ENCODE data around the gene DOK4. TPM values are rescaled to one million over a fixed set of nuclear protein-coding genes. Genes with fewer than 3 reads are reported as not detected.
"Not testable (repeated sequence)": the region's sequence is repeated elsewhere in the genome, so short reads cannot be mapped to it uniquely, and the experiment has no call there.

Gene DOK4
- total RNA-seq, 1 donor from 2014 or later: 25.5 TPM

DNA sequence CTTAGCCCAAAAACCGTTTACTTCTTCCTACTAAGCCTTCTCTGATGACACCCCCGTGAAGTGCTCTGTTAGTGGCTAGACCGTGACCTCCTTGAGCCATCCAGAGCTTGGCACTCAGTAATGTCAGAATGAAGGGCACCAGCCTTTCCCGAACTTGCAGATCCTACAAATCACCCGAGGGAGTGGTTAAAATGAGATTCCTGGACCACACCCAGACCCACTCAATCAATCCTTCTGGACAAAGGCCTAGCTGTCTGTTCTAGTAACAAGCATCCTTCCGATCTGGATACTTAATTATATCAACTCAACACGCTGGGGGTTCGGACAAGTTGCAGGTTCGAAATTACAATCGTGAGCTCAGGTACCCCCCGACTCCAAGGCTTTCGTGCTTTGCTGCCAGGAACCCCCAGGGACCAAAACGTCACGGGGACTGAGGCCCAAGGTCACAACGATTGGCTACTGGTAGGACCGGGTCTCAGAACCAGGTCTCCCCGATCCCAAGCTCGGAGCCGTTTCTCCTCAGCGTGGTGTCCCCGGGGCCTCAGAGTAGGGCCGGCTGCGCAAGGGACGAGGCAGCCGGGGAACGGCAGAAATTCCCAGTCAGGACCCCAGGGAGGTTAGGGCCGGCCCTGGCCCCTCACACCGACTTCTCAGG is 39.6 kb downstream of the DOK4 start:
- Mint-ChIP-seq H3K36me3 (ENCODE audit: low read depth, unreplicated experiment) (peaks cover 7% of the 10 kb centered on the region), H3K4me3 (ENCODE audit: unreplicated experiment) (peak overlapping the region; percentile 93), H3K9me3 (ENCODE audit: unreplicated experiment) (no peaks in the 10 kb centered on the region), H3K27me3 (ENCODE audit: low read depth, unreplicated experiment) (no peaks in the 10 kb centered on the region), H3K27ac (ENCODE audit: unreplicated experiment) (peak overlapping the region; percentile 96), H3K4me1 (ENCODE audit: low read depth, unreplicated experiment) (peaks cover 11% of the 10 kb centered on the region)
- Histone ChIP-seq H3K9ac (ENCODE audit: low read length) (peak overlapping the region; percentile 97), H3K27me3 (ENCODE audit: insufficient read depth, low read length) (no peaks in the 10 kb centered on the region), H3K9me3 (ENCODE audit: insufficient read depth, low read depth, low read length) (no peaks in the 10 kb centered on the region), H3K36me3 (ENCODE audit: insufficient read depth, low read length) (peaks cover 2% of the 10 kb centered on the region), H3K4me3 (ENCODE audit: insufficient read depth, low read depth, low read length) (peak overlapping the region; percentile 86), H2AFZ (ENCODE audit: low read depth, low read length) (peak overlapping the region; percentile 74), H3K4me2 (ENCODE audit: low read length) (peak overlapping the region; percentile 92), H3K4me1 (ENCODE audit: insufficient read depth, low read length) (peaks cover 14% of the 10 kb centered on the region), H3K79me2 (ENCODE audit: insufficient read depth, low read length) (peaks cover 76% of the 10 kb centered on the region), H4K20me1 (ENCODE audit: insufficient read depth, low read length) (peaks cover 15% of the 10 kb centered on the region), H3K27ac (ENCODE audit: low read depth, low read length) (peak overlapping the region; percentile 83)
- no peak for TF ChIP-seq EZH2 (IDR thresholded peaks at IDR 0.05; ENCODE audit: insufficient read depth, low read length)
- TF ChIP-seq, protein P1, sequence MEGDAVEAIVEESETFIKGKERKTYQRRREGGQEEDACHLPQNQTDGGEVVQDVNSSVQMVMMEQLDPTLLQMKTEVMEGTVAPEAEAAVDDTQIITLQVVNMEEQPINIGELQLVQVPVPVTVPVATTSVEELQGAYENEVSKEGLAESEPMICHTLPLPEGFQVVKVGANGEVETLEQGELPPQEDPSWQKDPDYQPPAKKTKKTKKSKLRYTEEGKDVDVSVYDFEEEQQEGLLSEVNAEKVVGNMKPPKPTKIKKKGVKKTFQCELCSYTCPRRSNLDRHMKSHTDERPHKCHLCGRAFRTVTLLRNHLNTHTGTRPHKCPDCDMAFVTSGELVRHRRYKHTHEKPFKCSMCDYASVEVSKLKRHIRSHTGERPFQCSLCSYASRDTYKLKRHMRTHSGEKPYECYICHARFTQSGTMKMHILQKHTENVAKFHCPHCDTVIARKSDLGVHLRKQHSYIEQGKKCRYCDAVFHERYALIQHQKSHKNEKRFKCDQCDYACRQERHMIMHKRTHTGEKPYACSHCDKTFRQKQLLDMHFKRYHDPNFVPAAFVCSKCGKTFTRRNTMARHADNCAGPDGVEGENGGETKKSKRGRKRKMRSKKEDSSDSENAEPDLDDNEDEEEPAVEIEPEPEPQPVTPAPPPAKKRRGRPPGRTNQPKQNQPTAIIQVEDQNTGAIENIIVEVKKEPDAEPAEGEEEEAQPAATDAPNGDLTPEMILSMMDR (IDR thresholded peaks at IDR 0.05; ENCODE audit: insufficient read depth, low read depth, low read length): no peak
- peak; percentile 6 for DNase-seq (ENCODE audit: low read depth)
- no peak for FAIRE-seq

DNA sequence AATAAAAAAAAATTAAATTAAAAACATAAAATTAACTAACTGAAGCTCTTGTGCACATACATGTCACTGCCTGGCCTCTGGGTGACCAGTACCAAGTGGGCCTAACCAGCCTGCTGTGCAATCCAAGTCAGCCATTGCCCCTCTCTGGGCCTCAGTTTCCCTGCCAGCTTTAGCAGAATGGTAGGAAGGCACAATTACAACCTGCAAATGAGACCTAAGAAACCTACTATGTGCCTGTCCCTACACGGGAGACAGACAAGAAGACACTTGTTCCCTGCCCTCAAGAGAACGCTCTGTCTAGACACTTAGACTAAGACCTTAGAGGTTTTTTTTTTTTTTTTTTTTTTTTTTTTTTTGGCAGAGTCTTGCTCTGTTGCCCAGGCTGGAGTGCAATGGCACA is 40.8 kb downstream of the DOK4 start:
- peak overlapping the region; percentile 93 for H3K4me3 Mint-ChIP-seq (ENCODE audit: unreplicated experiment)
- no peak overlapping the region for H2AFZ ChIP-seq (ENCODE audit: low read depth, low read length)
- H3K27me3 ChIP-seq (ENCODE audit: insufficient read depth, low read length): no peaks in the 10 kb centered on the region
- H3K79me2 ChIP-seq (ENCODE audit: insufficient read depth, low read length): peaks cover 88% of the 10 kb centered on the region
- TF ChIP-seq, protein P1 (IDR thresholded peaks at IDR 0.05; ENCODE audit: insufficient read depth, low read depth, low read length): no peak
- TF ChIP-seq EZH2 (IDR thresholded peaks at IDR 0.05; ENCODE audit: insufficient read depth, low read length): no peak
- peaks cover 15% of the 10 kb centered on the region for H3K36me3 Mint-ChIP-seq (ENCODE audit: low read depth, unreplicated experiment)
- peaks cover under 1% of the 10 kb centered on the region for H3K9me3 Mint-ChIP-seq (ENCODE audit: unreplicated experiment)
- H4K20me1 ChIP-seq (ENCODE audit: insufficient read depth, low read length): peaks cover 22% of the 10 kb centered on the region
- no peaks in the 10 kb centered on the region for H3K27me3 Mint-ChIP-seq (ENCODE audit: low read depth, unreplicated experiment)
- H3K4me1 Mint-ChIP-seq (ENCODE audit: low read depth, unreplicated experiment): peaks cover 11% of the 10 kb centered on the region
- H3K4me2 ChIP-seq (ENCODE audit: low read length): no peak overlapping the region
- H3K9ac ChIP-seq (ENCODE audit: low read length): no peak overlapping the region
- H3K36me3 ChIP-seq (ENCODE audit: insufficient read depth, low read length): peaks cover 9% of the 10 kb centered on the region
- peaks cover 14% of the 10 kb centered on the region for H3K4me1 ChIP-seq (ENCODE audit: insufficient read depth, low read length)
- H3K4me3 ChIP-seq (ENCODE audit: insufficient read depth, low read depth, low read length): no peak overlapping the region
- FAIRE-seq: no peak
- H3K27ac Mint-ChIP-seq (ENCODE audit: unreplicated experiment): no peak overlapping the region
- DNase-seq (ENCODE audit: low read depth): no peak
- H3K9me3 ChIP-seq (ENCODE audit: insufficient read depth, low read depth, low read length): no peaks in the 10 kb centered on the region
- no peak overlapping the region for H3K27ac ChIP-seq (ENCODE audit: low read depth, low read length)

DNA sequence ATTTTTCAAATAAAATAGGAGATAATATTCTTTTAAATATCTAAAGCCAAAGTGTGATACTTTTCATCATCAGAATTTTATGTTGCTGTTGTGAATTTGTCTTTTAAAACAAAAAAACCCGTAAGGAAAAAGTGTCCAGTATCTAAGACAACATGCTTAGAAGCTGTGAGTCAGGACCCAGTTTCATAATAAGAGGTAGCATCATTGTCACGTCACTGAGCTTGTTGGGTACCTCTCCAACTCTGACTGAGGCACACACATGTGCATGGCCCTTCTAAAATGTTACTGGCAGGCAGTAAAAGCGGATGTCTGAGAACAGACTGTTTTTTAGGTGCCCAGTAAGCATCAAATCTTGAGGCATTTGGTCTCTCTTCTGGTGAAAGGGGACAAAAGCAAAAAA is 41.6 kb downstream of the DOK4 start:
- Histone ChIP-seq H3K36me3 (ENCODE audit: insufficient read depth, low read length) (peaks cover 10% of the 10 kb centered on the region), H2AFZ (ENCODE audit: low read depth, low read length) (no peak overlapping the region), H3K9me3 (ENCODE audit: insufficient read depth, low read depth, low read length) (no peaks in the 10 kb centered on the region), H3K4me2 (ENCODE audit: low read length) (no peak overlapping the region), H4K20me1 (ENCODE audit: insufficient read depth, low read length) (peaks cover 22% of the 10 kb centered on the region), H3K27me3 (ENCODE audit: insufficient read depth, low read length) (no peaks in the 10 kb centered on the region), H3K4me3 (ENCODE audit: insufficient read depth, low read depth, low read length) (no peak overlapping the region), H3K79me2 (ENCODE audit: insufficient read depth, low read length) (peaks cover 86% of the 10 kb centered on the region), H3K27ac (ENCODE audit: low read depth, low read length) (no peak overlapping the region), H3K4me1 (ENCODE audit: insufficient read depth, low read length) (peaks cover 14% of the 10 kb centered on the region), H3K9ac (ENCODE audit: low read length) (no peak overlapping the region)
- DNase-seq (ENCODE audit: low read depth) (peak; percentile 20), FAIRE-seq (no peak)
- Mint-ChIP-seq H3K4me3 (ENCODE audit: unreplicated experiment) (no peak overlapping the region), H3K9me3 (ENCODE audit: unreplicated experiment) (peaks cover 5% of the 10 kb centered on the region), H3K4me1 (ENCODE audit: low read depth, unreplicated experiment) (peaks cover 11% of the 10 kb centered on the region), H3K27ac (ENCODE audit: unreplicated experiment) (no peak overlapping the region), H3K36me3 (ENCODE audit: low read depth, unreplicated experiment) (peaks cover 23% of the 10 kb centered on the region), H3K27me3 (ENCODE audit: low read depth, unreplicated experiment) (no peaks in the 10 kb centered on the region)
- TF ChIP-seq, protein P1 (IDR thresholded peaks at IDR 0.05; ENCODE audit: insufficient read depth, low read depth, low read length): no peak
- TF ChIP-seq EZH2 (IDR thresholded peaks at IDR 0.05; ENCODE audit: insufficient read depth, low read length): no peak

DNA sequence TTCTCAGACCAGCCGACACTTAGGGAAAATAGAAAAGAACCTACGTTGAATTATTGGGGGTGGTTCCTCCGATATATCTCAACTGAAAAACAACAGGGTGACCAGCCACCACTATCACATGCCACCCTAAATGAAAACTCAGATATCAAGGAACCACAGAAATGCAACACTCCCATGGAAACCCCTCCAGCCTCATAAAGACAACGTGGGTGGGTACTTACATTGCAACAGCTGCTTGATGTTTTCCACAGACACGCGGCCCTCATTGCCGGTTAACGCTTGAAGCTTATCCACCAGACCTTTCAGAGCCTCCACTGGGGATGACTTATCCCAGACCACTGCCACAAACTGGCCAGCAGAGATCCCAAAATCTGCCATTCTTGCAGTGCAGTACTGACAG is 45.7 kb downstream of the DOK4 start:
- H3K27me3 Mint-ChIP-seq (ENCODE audit: low read depth, unreplicated experiment); H3K27ac ChIP-seq (ENCODE audit: low read depth, low read length); H3K27me3 ChIP-seq (ENCODE audit: insufficient read depth, low read length); H3K27ac Mint-ChIP-seq (ENCODE audit: unreplicated experiment); H2AFZ ChIP-seq (ENCODE audit: low read depth, low read length); H3K9me3 Mint-ChIP-seq (ENCODE audit: unreplicated experiment); H3K4me1 ChIP-seq (ENCODE audit: insufficient read depth, low read length); FAIRE-seq; H3K9ac ChIP-seq (ENCODE audit: low read length); H3K4me1 Mint-ChIP-seq (ENCODE audit: low read depth, unreplicated experiment); H3K4me3 ChIP-seq (ENCODE audit: insufficient read depth, low read depth, low read length); H3K4me2 ChIP-seq (ENCODE audit: low read length); H3K4me3 Mint-ChIP-seq (ENCODE audit: unreplicated experiment); H3K9me3 ChIP-seq (ENCODE audit: insufficient read depth, low read depth, low read length); DNase-seq (ENCODE audit: low read depth): not testable (repeated sequence)
- H3K36me3 ChIP-seq (ENCODE audit: insufficient read depth, low read length): peaks cover 23% of the 10 kb centered on the region
- peaks cover 26% of the 10 kb centered on the region for H4K20me1 ChIP-seq (ENCODE audit: insufficient read depth, low read length)
- peaks cover 47% of the 10 kb centered on the region for H3K79me2 ChIP-seq (ENCODE audit: insufficient read depth, low read length)
- H3K36me3 Mint-ChIP-seq (ENCODE audit: low read depth, unreplicated experiment): peaks cover 27% of the 10 kb centered on the region
